Stimulated activated CD4-positive, alpha-beta T cell treated with anti-CD3 and anti-CD28 coated beads, TNF-alpha, amount 100 ng/mL, for 1 hour (primary cell): ENCODE data around the gene MFGE8.

Experiments used
- DNase-seq, 3 donors: peaks; one replicate each; pipeline ENCODE4 v3.0.0-alpha.2; 2020; ENCODE audit warnings: low read depth in 3 of 3, low spot score in 1 of 3

MFGE8 gene

DNA sequence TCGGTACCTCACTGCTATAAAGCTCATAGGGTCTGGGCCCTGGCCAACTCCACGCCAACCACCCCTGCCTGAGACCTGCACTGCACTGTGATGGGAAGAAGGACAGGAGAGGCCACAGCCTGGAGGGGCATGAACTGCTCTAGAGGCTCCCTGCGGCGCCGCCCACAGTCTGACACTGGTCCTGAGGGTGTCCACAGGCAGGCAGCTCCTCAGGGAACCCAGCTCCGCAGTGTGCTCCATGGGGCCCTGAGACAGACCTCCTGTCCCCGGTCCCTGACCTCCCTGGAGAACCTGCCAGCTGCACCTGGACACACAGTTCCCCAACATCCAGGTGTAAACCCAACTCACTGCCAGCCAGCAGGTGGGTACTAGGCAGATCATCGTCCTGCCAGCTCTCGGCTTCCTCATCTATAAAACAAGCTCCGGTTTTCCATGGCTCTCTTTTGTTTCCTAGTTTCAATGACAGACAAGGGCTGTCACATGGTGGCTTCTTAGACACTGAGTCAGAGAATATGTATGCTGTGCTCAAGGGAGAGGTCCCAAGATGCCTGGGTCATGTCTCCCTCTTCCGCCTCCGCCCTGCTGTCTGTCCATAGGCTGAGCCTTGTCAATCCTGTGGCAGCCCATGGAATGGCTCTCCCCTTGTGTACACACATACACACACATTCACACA, 12.7 kb downstream of the MFGE8 start:
- no peak for DNase-seq

DNA sequence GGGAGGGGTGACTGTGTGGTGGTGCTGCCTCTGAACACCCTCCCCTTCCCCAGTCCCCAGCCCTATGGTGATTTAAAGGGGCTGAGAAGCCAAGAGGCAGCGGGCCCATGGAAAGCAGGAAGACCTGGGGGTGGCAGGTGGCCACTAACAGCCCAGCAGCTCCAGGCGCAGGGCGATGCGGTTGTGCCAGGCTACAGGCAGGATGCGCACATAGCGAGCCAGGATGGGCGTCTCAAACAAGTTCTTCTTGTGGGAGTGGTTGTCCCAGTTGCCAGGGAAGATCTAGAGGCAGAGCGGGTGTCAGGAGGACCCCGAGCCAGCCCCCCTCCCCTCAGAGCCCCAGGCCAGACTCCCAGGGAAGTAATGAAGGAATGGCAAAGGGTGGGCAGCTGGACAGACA, 13.9 kb downstream of the MFGE8 start:
- no peak for DNase-seq

DNA sequence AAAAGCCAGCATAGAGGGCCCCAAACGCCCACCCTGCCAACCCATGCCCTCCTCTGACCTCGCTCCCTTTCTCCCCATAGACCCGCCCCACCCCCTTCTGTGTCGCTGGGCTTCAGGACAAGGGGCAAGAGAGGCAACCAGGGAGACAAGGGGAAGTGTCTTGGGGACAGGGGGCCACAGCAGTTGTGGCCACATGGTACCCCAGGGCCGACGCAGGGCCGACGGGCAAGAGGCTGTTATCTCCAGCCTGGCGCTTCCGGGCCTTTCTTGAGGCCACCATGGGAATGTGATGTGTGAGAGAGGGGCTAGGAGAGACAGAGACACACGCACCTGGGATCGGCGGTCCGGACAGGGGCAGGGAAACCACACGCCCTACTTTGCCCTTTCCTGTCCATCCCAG, 14.4 kb downstream of the MFGE8 start:
- no peak for DNase-seq

DNA sequence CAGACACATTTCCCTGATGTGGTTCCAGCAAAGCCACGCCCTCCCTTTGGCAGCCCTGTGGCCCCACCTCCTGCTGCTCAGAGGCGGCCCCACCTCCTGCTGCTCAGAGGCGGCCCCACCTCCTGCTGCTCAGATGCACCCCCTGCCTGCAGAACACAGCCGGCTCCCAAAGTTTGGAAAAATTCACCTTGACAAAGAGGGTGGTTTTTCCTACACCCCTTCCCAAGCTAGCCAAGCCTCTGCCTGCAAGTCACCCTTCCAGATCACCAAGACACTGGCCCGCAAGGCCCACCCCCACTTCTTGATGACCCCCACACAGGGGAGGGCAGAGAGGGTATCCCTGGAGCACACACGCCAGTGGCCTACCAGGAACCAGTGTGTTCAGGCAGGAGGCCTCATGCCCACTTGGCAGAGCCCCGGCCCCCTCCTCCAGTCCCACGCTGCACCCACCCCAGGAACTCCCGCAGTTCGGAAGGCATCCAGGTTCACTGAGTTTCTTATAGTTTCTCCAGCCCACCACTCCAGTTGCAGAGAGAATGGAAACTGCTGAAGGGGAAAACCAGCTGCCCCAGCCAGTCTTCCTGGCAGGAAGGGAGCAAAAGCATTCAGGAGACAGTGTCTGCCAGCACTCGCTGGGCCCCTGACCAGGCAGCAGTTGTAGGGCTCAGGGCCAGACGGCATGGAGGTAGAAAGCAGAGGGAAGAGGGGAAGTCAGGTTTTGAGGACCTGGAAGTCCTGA, 15.6 kb downstream of the MFGE8 start:
- peak; percentile 54 to 70 (median 67) for DNase-seq

DNA sequence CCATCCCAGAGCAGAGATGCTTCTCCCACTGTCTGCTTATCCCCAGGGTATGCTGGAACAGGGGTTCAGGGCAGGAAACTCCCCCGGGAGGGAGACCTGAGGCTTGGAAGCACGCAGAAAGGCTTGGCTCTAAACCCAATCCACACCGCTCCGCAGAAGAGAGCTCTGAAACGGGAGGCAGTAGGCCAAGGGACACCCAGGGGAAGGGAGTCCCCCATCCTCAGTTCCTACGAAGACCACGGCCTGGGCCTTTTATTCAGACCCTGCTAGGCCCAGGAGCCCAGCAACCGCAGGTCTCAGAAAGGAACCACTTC, 16.1 kb downstream of the MFGE8 start:
- no peak for DNase-seq

DNA sequence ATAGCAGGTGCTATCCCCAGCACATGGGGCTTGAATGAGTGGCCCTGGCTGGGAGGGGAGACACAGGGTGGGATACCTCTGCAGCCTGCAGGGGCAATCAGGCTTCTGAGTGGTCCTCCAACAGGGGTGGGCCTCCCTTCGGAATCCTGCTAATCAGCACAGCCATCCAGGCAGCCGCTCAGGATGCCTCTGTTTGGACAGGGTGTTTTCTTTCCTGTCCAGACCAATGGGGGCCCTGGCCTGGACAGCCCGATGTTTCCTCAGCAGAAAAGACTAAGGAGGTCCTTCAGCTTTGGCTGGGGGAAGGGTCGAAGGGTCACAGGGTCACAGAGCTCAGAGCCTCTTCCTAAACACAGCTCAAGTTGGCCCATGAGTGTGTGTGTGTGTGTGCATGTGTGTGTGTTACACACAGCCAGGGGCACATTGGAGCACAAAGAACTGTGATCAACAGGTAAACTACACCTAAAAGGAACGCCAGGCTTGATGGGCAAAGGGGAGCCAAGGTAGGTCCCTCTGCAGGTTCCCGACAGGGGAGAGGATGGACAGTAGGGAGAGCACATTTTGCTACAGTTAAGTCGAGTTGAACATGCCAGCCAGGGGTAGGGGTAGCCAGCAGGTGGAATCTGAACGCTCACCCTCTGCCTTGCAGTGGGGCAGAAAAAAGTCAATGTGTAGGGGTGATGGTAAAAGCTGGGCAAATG, 16.7 kb downstream of the MFGE8 start:
- no peak for DNase-seq

DNA sequence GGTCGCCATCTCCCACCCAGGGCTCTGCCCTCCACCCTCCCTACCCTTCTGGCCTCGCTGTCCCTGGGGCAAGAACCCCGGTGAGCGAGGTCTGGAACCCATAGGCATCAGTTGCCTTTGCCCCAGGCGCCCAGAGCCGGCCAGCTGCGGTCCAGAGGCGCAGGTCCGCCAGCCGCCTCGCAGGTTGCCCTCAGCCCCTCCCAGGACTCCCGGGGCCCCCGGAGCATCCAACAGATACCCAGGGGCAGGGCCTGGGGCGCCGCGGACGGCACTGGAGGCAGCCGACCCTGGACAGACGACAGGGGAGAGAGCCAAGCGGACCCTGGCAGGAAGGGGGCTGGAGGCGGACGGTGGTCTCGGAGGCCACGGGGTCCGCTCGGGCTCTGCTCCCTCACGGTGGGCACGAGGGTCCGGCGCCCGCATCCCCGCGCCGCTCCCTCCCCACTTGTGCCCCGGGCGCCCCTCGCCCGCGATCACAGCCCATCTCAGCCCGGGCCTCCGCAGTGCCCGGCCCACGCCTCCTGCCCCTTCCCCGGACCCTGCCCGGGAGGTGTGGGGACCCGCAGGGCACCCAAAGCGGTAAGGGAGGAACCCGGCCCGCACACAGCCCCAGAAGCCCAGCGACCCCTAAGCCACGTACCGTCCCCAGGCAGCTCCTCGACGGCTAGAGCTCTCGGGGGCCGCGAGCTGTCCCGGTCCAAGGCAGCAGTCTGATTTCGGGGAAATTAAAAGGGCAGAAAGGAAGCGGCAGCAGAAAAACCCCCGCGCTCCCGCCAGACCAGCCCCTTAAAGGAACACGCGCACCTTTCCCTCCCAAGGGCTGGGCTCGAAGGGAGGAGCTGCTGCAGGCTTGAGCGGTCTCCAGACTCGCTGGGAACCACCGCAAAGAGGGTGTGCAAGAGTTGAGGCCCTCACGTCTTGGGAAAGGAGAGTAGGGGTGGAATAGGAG, 18.1 kb downstream of the MFGE8 start, which contains the start of gene HAPLN3:
HAPLN3 (minus strand) TSS at position 726 of the 949 bp plus-strand sequence. CDS start 8,246 bp downstream, outside the sequence.
- DNase-seq = peak in 2 of 3 donors; percentile 20 to 46

DNA sequence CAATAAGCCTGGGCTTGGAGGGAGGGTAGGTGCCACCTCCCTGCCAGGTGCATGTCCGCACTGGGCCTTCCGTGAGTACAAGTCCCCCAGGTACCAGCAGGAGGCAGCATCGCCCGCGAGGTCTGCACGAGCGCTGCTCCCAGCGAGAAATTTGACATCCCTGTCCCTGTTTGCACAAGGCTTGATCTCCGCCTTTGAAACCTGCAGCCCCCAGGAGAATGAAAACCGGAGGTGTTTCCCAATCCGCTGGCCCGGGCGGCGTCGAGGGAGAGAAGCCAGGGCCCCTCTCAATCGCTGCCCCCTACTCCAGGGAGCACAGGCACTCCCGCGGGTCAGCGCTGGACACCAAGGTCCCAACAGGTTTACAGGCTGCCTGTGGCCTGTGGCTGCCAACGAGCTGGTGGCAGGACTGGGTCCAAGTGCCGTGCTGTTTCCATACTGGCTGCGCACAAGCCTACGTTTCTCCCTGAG, 18.8 kb downstream of the MFGE8 start:
- DNase-seq = peak; percentile 61 to 83 (median 72)

DNA sequence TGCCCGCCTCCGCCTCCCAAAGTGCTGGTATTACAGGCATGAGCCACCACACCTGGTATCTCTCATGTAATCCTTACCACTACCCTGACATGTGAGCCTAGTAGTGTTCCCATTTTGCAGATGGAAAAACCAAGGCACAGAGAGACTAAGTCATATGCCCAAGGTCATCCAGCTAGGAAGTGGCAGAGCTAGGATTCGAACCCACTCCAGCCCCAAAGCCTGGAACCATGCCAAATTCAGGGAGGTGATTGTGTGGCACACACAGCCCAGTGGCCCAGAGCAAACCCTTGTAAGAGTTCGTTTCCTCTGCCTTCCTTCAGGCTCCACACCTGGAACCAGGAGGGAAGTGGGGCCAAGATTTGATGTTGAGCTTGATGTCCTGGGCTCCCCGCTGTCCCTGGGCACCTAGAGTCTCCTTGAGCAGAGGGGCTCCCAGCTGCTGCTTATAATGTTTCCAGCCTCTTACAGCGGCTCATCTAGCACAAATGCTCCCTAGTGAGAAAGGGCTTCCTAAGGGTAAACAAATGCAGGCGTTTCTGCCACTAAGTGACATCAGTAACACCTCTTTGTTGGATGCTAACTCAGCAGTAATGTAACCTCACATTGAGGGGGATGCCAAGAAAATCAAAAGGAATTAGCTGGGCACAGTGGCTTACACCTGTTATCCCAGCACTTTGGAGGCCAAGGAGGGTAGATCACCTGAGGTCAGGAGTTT, 21.5 kb downstream of the MFGE8 start:
- DNase-seq = no peak

DNA sequence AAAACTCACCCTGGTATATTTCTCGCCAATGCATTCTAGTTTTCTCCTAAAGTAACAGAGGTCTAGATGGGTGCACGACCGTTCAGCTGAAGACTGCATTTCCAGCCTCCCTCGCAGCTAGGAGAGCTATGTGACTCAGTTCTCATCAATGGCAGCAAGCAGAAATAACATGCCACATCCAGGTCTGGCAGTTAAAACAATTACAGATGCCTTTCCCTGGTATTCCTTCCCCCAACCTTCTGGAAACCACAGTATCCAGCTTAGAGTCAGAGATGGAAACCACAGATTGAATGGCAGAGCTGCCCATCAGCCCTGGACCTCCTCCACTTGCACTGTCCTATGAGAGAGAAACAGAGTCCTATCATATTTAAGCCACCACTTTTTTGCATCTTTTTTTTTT, 22.7 kb downstream of the MFGE8 start:
- no peak for DNase-seq

DNA sequence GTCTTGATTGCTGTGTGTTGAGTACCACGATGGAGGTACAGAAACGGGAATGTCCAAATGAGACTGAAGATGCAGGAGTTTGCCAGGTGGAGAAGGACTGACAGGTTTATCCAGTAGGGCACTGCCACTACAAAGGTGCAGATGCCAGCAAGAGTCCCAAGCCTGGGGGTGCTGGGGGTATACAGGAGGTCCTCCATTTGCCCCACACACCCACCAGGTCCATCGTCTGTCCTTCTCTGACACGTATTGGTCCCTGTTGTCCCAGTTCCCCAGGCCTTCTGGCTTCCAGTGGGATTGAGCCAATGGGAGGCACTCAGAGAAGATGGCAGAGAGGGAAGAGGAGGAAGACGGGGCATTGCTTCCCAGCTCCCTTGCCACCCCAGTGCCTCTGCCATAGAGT, 24.5 kb downstream of the MFGE8 start:
- DNase-seq = no peak

DNA sequence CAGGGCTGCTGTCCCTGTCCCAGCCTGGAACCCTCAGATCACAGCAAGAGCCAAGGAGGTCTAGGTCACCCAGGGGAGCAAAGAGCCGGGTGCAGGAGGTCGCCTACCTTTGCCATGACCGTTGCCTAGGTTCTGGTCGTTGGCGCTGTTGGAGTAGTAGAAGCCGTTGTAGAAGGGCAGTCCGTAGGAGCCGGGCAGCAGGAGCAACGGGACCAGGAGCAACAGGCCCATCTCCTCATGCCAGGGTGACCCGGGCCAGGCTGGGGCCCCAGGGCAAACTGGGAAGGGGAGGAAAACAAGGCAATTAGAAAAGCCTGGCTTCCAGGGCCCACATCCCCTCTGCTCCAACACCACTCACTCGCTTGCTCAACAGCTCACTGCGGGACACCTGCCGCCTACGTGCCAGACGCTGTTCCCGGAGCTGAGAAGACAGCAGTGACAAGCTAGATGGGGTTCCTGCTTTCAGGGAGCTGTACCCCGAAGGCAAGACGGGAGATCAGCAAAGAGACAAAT, 26.1 kb downstream of the MFGE8 start:
- DNase-seq = no peak

DNA sequence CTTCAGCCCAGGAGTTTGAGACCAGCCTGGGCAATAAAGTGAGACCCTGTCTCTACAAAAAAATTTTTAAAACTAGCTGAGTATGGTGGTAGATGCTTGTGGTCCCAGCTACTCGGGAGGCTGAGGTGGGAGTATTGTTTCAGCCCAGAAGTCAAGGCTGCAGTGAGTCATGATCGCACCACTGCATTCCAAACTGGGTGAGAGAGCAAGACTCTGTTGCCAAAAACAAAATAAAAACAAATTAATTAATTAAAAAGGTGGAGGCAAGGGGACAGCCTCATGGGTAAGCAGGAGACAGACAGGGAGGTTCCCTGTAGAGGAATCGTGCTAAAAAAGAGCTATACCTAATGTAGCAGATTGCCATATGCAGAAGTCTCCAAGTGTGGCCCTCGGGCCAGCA, 30.4 kb downstream of the MFGE8 start:
- DNase-seq = no peak

DNA sequence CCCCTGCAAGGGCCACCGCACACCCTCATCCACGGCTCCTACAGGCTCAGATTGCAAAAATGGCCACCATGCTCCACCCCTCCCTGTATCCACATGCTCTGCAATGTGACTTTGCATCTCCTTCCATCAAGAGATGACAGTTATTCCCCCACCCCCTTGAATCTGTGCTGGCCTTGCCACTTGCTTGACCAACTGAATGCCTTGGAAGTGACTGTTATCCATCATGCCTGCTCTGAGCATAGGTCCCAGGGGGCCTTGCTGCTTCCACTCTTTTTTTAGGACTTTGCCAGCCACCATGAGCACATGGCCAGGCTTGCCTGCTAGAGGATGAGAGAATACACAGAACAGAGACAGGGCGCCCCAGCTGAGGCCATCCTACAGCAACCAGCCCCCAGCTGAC, 31.4 kb downstream of the MFGE8 start:
- no peak for DNase-seq

DNA sequence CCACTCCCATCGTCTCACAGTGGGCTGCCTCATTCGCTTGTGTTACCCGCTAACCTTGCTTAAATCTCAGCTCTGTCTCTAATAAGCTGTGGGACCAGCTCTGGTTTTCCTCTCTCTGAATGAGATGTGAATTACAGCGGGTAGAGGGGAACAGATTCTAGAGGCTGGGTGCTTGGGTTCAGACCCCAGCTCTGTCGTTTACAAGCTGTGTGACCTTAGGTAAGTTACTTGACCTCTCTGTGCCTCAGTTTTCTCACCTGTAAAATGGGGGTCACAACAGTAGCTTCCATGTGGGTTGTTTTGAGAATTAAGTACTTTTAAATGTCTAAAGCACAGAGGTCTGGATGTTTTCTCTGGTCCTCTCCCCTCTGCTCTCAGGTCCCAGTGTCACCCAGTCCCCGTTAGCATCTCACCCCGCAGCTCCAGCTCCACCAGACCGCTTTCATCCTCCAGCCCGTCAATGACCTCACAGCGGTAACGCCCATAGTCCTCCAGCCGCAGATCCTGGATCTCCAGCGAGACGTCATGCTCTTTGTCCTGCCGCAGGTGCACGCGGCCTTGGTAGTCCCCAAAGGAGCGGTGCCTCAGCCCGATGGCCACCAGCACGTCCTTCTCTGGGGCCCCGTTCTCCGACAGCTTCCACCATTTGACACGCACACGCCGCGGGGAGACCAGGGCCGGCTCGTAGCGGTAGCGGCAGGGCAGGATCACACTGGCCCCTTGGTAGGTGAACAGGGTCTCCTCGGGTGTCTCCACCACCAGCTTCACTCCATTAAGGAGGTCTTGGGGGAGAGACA, 32.0 kb downstream of the MFGE8 start:
- DNase-seq = no peak

DNA sequence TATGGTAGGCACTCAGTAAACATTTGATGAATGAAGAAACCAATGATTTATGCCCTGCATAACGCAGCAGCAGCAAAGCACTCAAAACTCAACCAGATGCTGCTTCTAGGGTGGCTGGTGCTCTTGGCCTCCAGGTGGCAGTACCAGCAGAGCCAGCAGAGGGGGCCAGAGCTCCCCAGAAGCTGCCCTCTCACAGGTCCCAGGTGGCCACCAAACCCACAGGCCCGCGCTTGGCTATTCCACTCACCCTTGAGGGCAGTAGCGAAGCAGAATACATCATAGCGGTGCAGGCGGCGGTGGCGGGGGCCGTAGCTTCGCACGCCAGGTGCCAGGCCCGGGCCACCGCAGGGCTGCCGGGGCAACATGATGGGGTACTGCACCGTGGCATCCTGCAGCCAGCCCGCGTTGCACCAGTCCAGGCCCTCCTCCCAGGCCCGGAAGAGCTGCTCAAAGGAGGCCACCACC, 34.4 kb downstream of the MFGE8 start:
- DNase-seq = no peak

DNA sequence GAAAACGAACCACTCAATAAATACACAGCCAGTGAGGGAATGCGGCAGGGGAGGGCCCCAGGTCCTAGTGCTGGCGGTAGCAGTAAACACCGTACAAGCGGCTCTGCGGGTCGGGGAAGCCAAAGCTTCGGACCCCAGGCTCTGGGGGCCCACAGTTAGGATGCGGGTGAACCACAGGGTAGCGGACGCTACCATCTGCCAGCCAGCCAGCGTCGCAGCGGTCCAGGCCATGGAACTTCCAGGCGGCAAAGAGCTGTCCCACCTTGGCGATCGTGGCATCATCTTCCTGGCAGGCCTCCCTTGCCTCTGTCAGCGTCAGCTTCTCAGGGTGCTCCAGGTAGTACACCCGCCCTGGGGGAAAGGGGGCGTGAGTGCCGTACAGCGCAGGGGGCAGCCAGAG, 35.3 kb downstream of the MFGE8 start:
- DNase-seq = no peak

DNA sequence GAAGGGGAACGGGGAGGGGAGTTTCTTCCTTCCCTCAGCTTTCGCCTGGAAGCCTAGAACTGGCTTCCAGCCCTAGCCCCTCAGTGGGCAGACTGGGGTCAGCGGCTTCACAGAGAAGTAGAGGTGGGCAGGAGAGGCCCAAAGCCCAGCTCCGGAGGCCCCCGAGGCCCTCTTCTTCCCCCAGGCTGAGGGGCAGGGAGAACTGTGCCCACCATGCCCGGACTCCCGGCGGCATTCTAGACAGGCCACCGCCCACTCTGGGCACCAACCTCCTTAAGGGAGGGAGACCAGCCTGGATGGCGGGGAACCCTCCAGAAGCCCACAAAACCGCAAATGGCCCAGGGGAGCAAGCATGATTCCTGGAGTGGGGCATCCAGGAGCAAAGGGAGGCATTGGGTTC, 35.8 kb downstream of the MFGE8 start:
- DNase-seq = no peak

DNA sequence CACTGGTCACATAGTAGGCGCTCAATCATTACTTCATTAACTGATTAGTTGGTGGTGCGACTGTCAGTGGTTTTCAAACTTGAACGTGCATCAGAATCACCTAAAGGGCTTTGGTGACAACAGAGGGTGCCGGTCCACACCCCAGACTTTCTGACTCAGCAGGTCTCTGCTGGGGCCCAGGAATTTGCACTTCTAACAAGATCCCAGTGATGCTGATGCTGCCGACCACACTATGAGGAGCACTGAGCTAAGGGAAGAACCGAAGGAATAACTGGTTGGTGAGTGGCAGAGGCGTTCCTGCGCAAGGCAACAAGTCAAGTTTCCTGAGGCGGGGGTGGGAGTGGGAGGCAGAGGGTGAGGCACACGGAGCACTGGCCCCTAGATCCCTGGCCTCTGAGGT, 36.6 kb downstream of the MFGE8 start:
- no peak for DNase-seq
